Spleen (tissue), 11 donors: ENCODE measurements around the gene PSD2. TPM values are rescaled to one million over a fixed set of nuclear protein-coding genes. Genes with fewer than 3 reads are reported as not detected.

Experiments used
- DNase-seq: peaks from one replicate; pipeline ENCODE4 v3.0.0-alpha.2; 2020
- H3K27ac ChIP-seq, 8 donors: fragments of 200-600 bp; sonication (generic) in 7 of 8; 1 replicate in 4 of 8; 2 replicates in 4 of 8; pipeline versions ENCODE4 v1.5.0 to v1.8.0; 2016 to 2021; ENCODE audit warnings: inconsistent platforms in 4 of 8, mild to moderate bottlenecking in 4 of 8, moderate library complexity in 1 of 8
- H3K27me3 ChIP-seq, 7 donors: fragments of 200-600 bp; sonication (generic) in 6 of 7; replicated peaks in 1 of 7; 1 replicate in 4 of 7; 2 replicates in 3 of 7; pipeline versions ENCODE4 v1.5.0 to v1.8.0; 2016 to 2021; ENCODE audit warnings: inconsistent platforms in 3 of 7, mild to moderate bottlenecking in 1 of 7
- H3K36me3 ChIP-seq, 6 donors: fragments of 200-600 bp; sonication (generic) in 5 of 6; 1 replicate in 4 of 6; 2 replicates in 2 of 6; pipeline versions ENCODE4 v1.5.0 to v1.8.0; 2016 to 2021; ENCODE audit warnings: inconsistent platforms in 2 of 6
- H3K4me1 ChIP-seq, 6 donors: fragments of 200-600 bp; sonication (generic) in 5 of 6; 1 replicate in 3 of 6; 2 replicates in 3 of 6; pipeline versions ENCODE4 v1.5.0 to v1.8.0; 2016 to 2021; ENCODE audit warnings: inconsistent platforms in 3 of 6
- H3K4me3 ChIP-seq, 8 donors: fragments of 200-600 bp; sonication (generic) in 7 of 8; 1 replicate in 4 of 8; 2 replicates in 4 of 8; pipeline versions ENCODE4 v1.5.0 to v1.8.0; 2016 to 2021; ENCODE audit warnings: inconsistent platforms in 4 of 8, mild to moderate bottlenecking in 4 of 8, moderate library complexity in 2 of 8
- H3K9me3 ChIP-seq, 8 donors: fragments of 200-600 bp; sonication (generic) in 7 of 8; 1 replicate in 4 of 8; 2 replicates in 4 of 8; pipeline versions ENCODE4 v1.5.0 to v1.8.0; 2016 to 2021; ENCODE audit warnings: inconsistent platforms in 4 of 8
- POLR2A ChIP-seq, 3 donors: fragments of 450-650 bp; IDR thresholded peaks; one replicate each; pipeline ENCODE4 v1.5.1; 2017; ENCODE audit warnings: antibody characterized with exemption in 3 of 3, mild to moderate bottlenecking in 1 of 3
- POLR2AphosphoS5 ChIP-seq, 3 donors: sonication (generic); formaldehyde crosslinking; IDR thresholded peaks; one replicate each; pipeline ENCODE4 v1.5.1; 2017; ENCODE audit warnings: antibody characterized with exemption in 3 of 3
- WGBS, 5 donors: extraction: QIAGEN DNeasy Blood & Tissue Kit in 3 of 5; methylation state at CpG; one replicate each; pipeline versions ENCODE4 v1.1.5 to v1.1.7; 2013 to 2018; 5-methylcytosine and 5-hydroxymethylcytosine counted together
- intact Hi-C: fragments of 100-400 bp; cut with DNase I; formaldehyde crosslinking; loops from one replicate; pipeline ENCODE4 v1.15.0; 2023; ENCODE audit warnings: low total_unique reads
- polyA plus RNA-seq, 3 donors: library from polyadenylated mRNA; stranded (reverse); fragments of 200-250 nt; gene quantifications; one replicate each; pipeline ENCODE4 v1.2.1, GENCODE V29; 2013
- total RNA-seq, 7 donors: library from RNA; depleted of rRNA in 3 of 7; stranded (reverse); fragments of >200 nt in 3 of 7; fragmentation: NEBNext Ultra II Directional in 4 of 7; extraction: Animal tissue kit (Norgen Biotek cat#: 25700) in 4 of 7; gene quantifications; one replicate each; pipeline versions ENCODE4 v1.1.0 to v1.2.1, GENCODE V29; 2016 to 2021
- TF ChIP-seq, protein P1 (sequence below), 11 experiments: fragments of 200-600 bp in 7 of 11; fragments of 450-650 bp in 4 of 11; sonication (generic) in 4 of 11; IDR thresholded peaks in 8 of 11; conservative IDR thresholded peaks in 3 of 11; 1 replicate in 7 of 11; 2 replicates in 4 of 11; pipeline versions ENCODE4 v1.4.0 to v1.8.0; 2016 to 2021; ENCODE audit warnings: antibody characterized with exemption in 11 of 11, inconsistent platforms in 4 of 11, mild to moderate bottlenecking in 1 of 11
- donor health status: healthy with polysubstance abuse.
- donor health status: DM: no; HTN: no; CAD: no; lungs with moderate emphysema.
- donor health status: DM: no; HTN: no; CAD: no.
- donor health status: Bipolar disorder and iron deficiency.
- donor health status: healthy.
- donor health status: DM: no; HTN: no; CAD: no.
- donor health status: DM: yes; HTN: yes; CAD: no.

PSD2 gene
- total and polyA plus RNA-seq, 10 donors = 0.03 to 0.42 (median 0.21) TPM; not detected in 1

DNA sequence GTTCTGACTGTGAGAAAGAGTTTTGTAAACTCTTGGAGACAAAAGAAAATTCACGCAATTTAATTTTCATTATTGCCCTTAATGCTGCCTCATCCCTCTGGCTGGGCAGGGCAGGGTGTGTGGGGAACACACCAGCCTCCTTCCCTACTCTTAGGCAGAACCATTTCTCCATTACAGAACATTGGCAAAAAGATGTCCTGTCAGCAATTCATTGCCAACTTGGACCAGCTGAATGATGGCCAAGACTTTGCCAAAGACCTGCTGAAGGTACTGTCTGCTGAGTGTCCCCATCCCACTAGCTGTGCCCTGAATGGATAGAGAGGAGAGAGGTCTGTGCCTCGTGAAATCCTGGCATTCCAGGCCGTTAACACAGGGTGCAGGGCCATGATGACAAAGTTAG is 37.9 kb downstream of the PSD2 start:
- H3K4me1 ChIP-seq = no peaks in the 10 kb centered on the region
- TF ChIP-seq POLR2A (IDR thresholded peaks at IDR 0.05) (no peak), POLR2AphosphoS5 (IDR thresholded peaks at IDR 0.05) (no peak)
- TF ChIP-seq, protein P1, sequence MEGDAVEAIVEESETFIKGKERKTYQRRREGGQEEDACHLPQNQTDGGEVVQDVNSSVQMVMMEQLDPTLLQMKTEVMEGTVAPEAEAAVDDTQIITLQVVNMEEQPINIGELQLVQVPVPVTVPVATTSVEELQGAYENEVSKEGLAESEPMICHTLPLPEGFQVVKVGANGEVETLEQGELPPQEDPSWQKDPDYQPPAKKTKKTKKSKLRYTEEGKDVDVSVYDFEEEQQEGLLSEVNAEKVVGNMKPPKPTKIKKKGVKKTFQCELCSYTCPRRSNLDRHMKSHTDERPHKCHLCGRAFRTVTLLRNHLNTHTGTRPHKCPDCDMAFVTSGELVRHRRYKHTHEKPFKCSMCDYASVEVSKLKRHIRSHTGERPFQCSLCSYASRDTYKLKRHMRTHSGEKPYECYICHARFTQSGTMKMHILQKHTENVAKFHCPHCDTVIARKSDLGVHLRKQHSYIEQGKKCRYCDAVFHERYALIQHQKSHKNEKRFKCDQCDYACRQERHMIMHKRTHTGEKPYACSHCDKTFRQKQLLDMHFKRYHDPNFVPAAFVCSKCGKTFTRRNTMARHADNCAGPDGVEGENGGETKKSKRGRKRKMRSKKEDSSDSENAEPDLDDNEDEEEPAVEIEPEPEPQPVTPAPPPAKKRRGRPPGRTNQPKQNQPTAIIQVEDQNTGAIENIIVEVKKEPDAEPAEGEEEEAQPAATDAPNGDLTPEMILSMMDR (IDR thresholded peaks at IDR 0.05 in 8 of 11, conservative IDR thresholded peaks at IDR 0.05 in 3 of 11) = no peak
- no peak for DNase-seq
- no peak overlapping the region for H3K27ac ChIP-seq
- peaks cover 0 to 33% (median 0%) of the 10 kb centered on the region in 7 donors for H3K27me3 ChIP-seq
- no peak overlapping the region for H3K4me3 ChIP-seq
- intact Hi-C loops = no loop called here
- H3K9me3 ChIP-seq = no peaks in the 10 kb centered on the region
- H3K36me3 ChIP-seq = no peaks in the 10 kb centered on the region
- WGBS, 5 donors = 47 to 71% (median 56%) methylated on average over 3 of the region's 3 CpGs

DNA sequence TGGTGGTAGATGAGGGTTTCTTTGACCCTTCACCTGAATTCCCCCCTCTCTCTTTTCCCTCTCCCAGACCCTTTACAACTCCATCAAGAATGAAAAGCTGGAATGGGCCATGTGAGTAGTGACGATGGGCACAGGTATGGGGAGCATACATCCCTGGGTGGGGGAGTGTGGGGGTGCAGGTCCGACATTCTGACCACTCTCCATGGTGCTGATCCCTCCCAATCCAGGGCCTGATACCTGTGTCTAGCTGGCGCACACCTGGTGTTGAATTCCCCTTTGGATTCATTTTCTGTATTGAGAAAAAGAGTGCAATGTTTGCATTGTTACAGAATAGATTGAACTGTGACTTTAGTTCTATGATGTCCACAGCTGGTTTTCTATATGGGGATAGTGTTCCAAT is 40.0 kb downstream of the PSD2 start:
- H3K36me3 ChIP-seq = no peaks in the 10 kb centered on the region
- no peak overlapping the region for H3K27ac ChIP-seq
- intact Hi-C loops = no loop called here
- 51 to 64% (median 56%) methylated on average over 3 of the region's 3 CpGs for WGBS, 5 donors
- peaks cover 0 to 33% (median 0%) of the 10 kb centered on the region in 7 donors for H3K27me3 ChIP-seq
- no peaks in the 10 kb centered on the region for H3K9me3 ChIP-seq
- no peak overlapping the region for H3K4me3 ChIP-seq
- TF ChIP-seq POLR2A (IDR thresholded peaks at IDR 0.05) (no peak), POLR2AphosphoS5 (IDR thresholded peaks at IDR 0.05) (no peak)
- TF ChIP-seq, protein P1 (IDR thresholded peaks at IDR 0.05 in 8 of 11, conservative IDR thresholded peaks at IDR 0.05 in 3 of 11) = no peak
- no peak for DNase-seq
- no peaks in the 10 kb centered on the region for H3K4me1 ChIP-seq

DNA sequence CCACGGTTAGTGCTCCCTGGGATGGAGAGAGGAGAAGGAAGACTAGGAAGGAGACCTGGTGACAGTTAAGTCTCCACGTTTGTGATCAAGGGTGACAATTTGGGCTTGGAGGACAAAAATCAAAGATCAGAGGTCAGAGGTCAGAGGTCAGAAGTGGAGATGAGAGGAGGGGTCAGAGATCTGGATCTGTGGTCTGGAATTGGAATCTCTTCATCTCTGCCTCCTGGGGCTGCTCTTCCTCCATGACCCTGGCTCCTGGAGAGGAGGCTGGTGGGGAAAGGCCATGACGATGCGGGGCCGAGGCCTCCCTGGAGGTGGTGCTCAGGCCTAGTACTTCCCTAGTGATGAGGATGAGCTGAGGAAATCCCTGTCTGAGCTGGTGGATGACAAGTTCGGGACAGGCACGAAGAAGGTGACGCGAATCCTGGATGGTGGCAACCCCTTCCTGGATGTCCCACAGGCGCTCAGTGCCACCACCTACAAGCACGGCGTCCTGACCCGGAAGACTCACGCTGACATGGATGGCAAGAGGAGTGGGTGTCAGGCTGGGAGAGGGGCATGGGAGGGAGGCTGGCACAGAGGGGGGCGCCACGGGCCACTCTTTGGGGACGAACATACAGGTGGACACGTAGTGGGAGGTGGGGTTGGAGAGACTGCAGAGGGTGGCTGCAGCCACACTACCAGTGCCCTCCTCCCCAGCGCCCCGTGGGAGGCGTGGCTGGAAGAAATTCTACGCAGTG is 41.0 kb downstream of the PSD2 start:
- Histone ChIP-seq H3K4me3 (no peak overlapping the region), H3K36me3 (no peaks in the 10 kb centered on the region), H3K27me3 (peaks cover 0 to 33% (median 0%) of the 10 kb centered on the region in 7 donors), H3K9me3 (no peaks in the 10 kb centered on the region), H3K27ac (no peak overlapping the region), H3K4me1 (no peaks in the 10 kb centered on the region)
- intact Hi-C loops = no loop called here
- DNase-seq = peak; percentile 67
- WGBS, 5 donors = 87 to 97% (median 92%) methylated on average over 22 of the region's 22 CpGs
- TF ChIP-seq POLR2AphosphoS5 (IDR thresholded peaks at IDR 0.05) = no peak
- TF ChIP-seq, protein P1 (IDR thresholded peaks at IDR 0.05 in 8 of 11, conservative IDR thresholded peaks at IDR 0.05 in 3 of 11) = no peak
- no peak for TF ChIP-seq POLR2A (IDR thresholded peaks at IDR 0.05)

DNA sequence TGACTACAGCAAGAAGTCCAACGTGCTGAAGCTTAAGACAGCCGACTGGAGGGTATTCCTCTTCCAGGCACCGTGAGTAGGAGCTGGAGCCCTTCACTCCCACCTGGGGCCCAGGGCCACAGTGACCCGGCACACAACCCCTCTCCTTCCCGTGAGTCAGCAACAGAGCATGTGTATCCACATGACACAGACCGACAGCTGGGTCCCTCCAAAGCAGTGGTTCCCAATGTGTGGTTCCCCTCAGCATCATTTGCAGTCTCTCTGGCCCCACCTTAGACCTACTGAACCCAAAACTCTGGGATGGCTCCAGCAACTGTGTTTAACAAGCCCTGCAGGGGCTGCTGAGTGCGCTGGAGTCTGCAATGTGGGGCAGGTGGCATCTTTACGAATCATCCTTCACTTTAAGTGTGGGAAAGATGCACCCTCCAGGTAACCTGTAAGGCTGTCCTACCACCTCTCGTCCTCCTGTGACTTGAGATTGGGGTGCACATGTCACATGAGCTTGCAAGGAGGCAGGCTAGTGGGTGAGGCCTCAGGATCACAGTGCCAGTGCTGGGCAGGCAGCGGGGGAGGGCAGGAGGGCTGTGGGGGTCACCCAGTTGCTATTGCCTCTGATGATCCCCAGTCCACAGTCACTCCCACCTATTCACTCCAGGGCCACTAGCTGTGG is 42.2 kb downstream of the PSD2 start:
- WGBS, 5 donors = 80 to 89% (median 87%) methylated on average over 8 to 10 of the region's 10 CpGs
- Histone ChIP-seq H3K4me1 (no peaks in the 10 kb centered on the region), H3K4me3 (no peak overlapping the region), H3K27ac (no peak overlapping the region), H3K27me3 (peaks cover 0 to 26% (median 0%) of the 10 kb centered on the region in 7 donors), H3K36me3 (no peaks in the 10 kb centered on the region), H3K9me3 (no peaks in the 10 kb centered on the region)
- no peak for TF ChIP-seq POLR2AphosphoS5 (IDR thresholded peaks at IDR 0.05)
- TF ChIP-seq, protein P1 (IDR thresholded peaks at IDR 0.05 in 8 of 11, conservative IDR thresholded peaks at IDR 0.05 in 3 of 11) = no peak
- no peak for TF ChIP-seq POLR2A (IDR thresholded peaks at IDR 0.05)
- intact Hi-C loops = no loop called here
- peak; percentile 56 for DNase-seq
